GM19240 (cell line): ENCODE data around the gene B4GALNT4.
"Not testable (repeated sequence)": the region's sequence is repeated elsewhere in the genome, so short reads cannot be mapped to it uniquely, and the experiment has no call there.

ENCODE experiments used
- DNase-seq: peaks from one replicate; pipeline ENCODE4 v3.0.0; 2011; ENCODE audit warnings: low spot score; ENCODE audit not compliant: insufficient read length

B4GALNT4 gene

GRCh38 chr11:419248-420005 is 50.1 kb downstream of the B4GALNT4 start:
- no peak for DNase-seq

GRCh38 chr11:420054-420910 is 51.0 kb downstream of the B4GALNT4 start:
- DNase-seq = no peak

DNA sequence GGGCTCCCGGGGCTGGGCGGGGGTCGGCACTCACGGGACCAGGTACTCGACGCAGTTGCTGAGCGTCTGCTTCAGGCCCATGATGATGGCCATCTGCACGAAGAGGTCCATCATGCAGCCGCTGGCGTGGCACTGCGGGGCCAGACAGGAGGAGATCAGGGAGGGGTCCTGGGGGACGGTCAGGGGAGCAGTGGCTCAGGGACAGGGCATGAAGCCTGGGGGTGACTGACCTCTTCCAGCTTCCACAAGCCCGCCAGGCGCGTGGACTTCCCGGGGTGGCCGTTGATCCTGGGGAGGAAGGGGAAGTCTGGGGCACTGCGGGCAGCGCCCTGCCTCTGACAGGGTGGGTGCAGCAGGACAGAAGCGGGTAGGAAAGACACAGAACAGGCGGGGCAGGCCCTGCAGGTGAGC is 51.6 kb downstream of the B4GALNT4 start:
- DNase-seq = no peak

GRCh38 chr11:422249-422656 is 53.0 kb downstream of the B4GALNT4 start:
- no peak for DNase-seq

- no peak for DNase-seq
Measured at GRCh38 chr11:424232-424631, 54.9 kb downstream of the B4GALNT4 start.

DNA sequence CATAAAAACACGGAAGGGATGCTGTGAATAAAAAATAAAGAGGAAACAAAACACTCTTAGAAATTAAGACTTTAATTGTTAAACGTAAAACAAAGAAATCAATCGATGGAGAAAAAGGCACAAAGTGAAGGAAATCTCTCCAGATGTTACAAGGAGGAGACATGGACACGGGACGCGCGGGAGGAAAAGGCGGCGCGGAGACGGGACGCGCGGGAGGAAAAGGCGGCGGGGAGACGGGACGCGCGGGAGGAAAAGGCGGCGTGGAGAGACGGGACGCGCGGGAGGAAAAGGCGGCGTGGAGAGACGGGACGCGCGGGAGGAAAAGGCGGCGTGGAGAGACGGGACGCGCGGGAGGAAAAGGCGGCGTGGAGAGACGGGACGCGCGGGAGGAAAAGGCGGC is 55.5 kb downstream of the B4GALNT4 start:
- not testable (repeated sequence) for DNase-seq

- no peak for DNase-seq
Measured at GRCh38 chr11:425301-425700, 56.0 kb downstream of the B4GALNT4 start.

GRCh38 chr11:426851-427250 is 57.6 kb downstream of the B4GALNT4 start:
- no peak for DNase-seq

- no peak for DNase-seq
Measured at GRCh38 chr11:428295-428694, 59.0 kb downstream of the B4GALNT4 start.

DNA sequence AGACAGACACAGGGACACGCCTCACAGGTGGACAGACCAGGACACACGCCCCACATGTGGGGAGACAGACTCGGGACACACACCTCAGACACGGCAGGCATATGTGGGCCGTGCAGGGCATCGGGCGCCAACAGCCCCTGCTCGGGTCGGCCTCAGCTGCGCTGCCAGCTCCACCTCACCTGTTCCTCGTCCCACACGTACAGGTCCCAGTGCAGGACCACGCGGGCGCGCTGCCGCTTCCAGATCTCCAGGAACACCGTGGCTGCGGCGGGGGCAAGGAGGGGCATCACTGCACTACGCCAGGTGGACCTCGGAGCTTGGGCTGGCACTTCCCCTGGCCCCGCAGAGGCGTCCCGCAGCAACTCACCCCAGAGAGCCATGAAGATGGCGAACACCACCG is 60.1 kb downstream of the B4GALNT4 start:
- no peak for DNase-seq

DNA sequence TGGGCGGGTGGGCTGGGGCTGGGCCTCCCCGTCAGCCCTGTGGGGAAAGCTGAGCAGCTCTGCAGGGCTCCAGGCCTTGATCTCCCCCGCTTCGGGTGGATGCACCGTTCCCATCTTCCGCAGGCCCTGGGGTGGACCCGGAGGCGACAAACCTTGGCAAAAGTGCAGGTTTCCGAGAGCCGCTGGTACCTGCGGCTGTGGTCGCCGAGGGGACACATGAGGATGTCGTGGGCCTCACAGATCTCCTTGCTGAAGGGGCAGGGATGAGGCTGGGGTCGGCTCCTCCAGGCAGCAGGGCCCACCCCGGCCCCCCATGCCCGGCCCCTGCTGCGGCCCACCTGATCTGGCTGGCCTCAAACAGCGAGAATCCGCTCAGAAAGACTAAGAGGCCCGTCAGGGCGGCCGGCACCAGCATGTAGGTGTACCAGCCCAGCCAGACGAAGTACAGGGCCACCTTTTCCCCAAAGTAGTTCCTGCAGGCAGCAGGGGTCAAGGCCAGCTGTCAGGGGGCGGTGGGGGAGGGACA is 60.7 kb downstream of the B4GALNT4 start:
- DNase-seq = no peak
